Activated CD8-positive, alpha-beta memory T cell treated with anti-CD3 and anti-CD28 coated beads, Interleukin-2, amount 50 U/mL, for 48 hours (primary cell): Measurements from ENCODE around the gene EHMT2.
"Not testable (repeated sequence)": the region's sequence is repeated elsewhere in the genome, so short reads cannot be mapped to it uniquely, and the experiment has no call there.

Source experiments
- DNase-seq: peaks from one replicate; pipeline ENCODE4 v3.0.0-alpha.2; 2020

Gene EHMT2

GRCh38 chr6:31911826-31912585 is 14.5 kb upstream of the EHMT2 start:
- no peak for DNase-seq

DNA sequence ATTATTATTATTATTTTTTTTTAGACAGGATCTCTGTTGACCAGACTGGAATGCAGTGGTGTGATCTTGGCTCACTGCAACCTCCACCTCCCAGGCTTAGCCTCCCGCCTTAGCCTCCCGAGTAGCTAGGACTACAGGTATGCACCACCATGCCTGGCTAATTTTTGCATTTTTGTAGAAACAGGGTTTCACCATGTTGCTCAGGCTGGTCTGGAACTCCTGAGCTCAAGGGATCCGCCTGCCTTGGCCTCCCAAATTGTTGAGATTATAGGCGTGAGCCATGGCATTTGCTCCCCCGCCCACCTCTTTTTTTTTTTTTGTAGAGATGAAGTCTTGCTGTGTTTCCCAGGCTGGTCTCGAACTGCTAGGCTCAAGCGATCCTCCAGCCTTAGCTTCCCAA is 11.8 kb upstream of the EHMT2 start:
- not testable (repeated sequence) for DNase-seq

DNA sequence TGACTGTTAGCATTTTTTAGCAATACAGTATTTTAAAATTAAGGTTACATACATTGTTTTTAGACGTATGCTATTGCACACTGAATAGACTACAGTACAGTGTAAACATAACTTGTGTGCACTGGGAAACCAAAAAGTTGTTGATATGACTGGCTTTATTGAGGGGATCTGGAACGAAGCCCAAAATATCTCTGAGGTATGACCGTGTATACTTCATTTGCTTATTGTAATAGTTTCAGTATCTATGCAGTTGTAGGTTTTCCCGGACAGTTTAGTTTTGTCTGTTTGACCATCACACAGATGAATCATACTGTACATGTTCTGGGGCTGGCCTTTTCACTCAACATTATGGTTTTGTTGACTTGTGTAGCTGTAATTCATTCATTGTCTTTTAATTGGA is 11.3 kb upstream of the EHMT2 start:
- DNase-seq, result no peak

- DNase-seq, result not testable (repeated sequence)
Observed at GRCh38 chr6:31908255-31908654, 10.8 kb upstream of the EHMT2 start.

- DNase-seq, result no peak
Observed at GRCh38 chr6:31907158-31907813, 9.8 kb upstream of the EHMT2 start.

GRCh38 chr6:31906727-31907126 is 9.2 kb upstream of the EHMT2 start:
- DNase-seq, result not testable (repeated sequence)

DNA sequence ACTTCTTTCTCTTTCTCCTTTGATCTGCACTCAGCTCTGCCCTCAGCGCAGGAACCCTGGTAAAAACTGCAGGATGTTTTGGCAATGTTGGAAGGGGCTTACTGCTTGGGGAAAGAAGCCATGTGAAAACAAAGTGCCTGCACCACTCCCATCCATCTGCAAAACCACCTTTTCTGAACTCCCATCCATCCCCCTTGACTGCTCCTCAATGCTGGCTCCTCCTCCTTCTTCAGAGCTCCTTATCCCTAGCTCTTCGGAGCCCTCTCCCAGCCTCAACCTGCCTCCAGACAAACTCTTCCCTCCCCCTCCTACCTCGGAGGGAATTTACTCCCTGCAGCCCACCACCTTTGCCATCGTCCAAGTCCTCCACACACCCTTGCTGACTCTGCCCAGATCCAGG is 8.6 kb upstream of the EHMT2 start:
- DNase-seq, result no peak

DNA sequence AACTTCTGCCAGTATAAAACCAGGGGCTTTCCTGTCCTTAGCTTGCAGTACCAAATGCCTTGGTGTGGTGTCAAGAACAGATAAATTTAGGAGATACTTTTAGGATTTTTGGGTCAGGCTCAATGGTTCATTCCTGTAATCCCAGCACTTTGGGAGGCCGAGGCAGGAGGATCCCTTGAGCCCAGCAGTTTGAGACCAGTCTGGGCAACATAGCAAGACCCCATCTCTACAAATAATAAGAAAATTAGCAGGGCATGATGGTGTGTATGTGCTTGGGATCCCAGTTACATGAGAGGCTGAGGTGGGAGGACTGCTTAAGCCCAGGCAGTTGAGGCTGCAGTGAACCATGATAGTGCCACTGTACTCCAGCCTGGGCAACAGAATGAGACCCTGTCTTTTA is 7.5 kb upstream of the EHMT2 start:
- DNase-seq, result no peak

- DNase-seq, result no peak
Observed at GRCh38 chr6:31903957-31904356, 6.5 kb upstream of the EHMT2 start.

DNA sequence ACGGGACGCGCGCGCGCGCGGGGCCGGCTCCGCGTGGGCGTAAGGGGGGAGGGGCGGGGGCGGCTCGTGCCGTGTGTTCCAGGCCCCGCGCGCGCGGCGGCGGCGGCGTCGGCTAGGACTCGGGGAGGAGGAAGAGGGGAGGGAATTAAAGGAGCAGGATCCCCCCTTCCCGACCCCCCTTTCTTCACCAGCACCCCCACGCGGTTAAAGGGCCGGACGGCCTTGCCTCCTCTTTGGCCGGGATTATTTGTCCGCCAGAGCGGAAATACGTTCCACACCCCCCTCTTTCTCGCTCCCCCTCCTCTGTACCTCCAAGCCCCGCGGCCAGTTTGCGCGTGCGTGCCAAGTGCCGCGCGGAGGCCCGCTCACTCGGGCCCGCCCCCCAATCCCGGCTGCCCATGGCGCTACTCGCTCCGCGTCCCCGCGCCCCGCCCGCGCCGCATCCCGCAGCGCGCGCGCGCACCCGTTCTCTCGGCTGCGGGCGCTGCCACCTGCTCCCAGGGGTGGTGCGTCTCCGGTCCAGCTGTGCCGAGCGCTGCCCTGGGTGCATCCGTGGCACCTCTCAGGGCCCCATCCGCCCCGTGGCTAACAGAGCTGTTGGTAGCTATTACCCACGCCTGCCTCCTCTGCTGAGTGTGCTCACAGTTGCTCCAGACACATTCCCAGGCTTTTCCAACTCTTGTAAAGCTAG is 4.6 kb upstream of the EHMT2 start, which contains the start of gene ZBTB12:
ZBTB12 (minus strand) TSS at position 134 of the 691 bp plus-strand sequence. CDS start 781 bp downstream, outside the sequence.
- peak; percentile 90 for DNase-seq

DNA sequence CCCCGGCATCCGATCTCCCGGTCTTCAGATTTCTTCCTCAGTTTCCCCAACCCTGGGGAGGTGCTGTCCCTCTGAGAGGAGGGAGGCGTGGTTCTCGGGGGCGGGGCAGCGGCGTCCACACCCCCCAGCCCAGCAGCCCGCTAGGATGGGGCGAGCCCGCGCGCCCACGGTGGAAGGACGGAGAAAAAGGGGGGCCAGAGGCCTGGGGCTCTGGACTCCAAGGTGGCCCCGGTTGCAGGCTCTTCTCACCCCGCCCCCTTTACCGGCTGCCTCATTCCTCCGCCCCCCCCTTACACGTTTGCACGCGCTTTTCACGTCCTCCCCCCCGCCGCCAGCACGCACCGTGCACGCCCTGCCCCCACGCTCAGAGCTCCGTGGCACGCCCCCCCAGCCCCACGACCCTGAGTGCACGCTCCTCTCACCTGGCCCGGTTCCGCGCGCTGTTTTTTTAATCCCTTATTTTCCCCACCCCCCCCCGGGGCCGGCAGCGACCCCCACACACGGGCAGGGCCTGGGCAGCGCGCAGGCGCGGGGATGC is 4.0 kb upstream of the EHMT2 start:
- DNase-seq, result no peak

GRCh38 chr6:31900917-31901414 is 3.5 kb upstream of the EHMT2 start:
- DNase-seq, result no peak

DNA sequence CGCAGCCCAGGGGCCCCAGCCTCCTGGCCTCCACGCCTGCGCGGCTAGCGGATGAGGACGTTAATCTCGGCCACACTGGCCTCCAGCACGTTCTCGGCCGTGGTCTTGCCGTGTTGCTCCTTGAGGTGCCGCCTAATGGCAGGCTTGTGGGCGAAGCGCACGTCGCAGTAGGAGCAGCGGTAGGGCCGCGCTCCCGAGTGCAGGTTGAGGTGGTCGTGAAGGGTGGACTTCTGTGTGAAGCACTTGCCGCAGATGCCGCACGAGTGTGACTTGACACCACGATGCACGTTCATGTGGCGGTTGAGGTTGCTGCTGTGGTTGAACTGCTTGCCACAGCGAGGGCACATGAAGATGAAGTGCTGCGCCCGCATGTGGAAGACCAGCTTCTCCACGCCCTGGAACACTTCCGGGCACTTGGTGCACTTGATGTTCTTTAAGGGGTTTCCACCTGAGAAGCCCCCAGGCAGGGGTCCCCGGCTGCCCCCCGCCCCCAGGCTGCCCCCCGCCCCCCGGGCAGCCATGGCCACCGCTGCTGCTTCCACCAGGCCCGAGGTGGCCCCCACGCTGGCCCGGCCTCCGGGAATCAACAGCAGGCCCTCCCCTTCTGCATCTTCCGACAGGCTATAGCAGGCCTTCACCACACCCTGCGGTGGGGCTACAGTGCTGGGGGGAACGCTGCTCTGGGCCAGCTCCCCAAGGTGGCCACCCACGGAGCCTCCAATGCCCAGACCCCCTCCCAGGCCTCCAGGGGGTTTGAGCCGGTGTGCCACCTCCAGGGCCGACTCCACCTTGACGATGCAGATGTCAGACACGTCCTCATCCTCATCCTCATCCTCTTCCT is 2.6 kb upstream of the EHMT2 start:
- DNase-seq, result no peak

GRCh38 chr6:31899215-31899614 is 1.7 kb upstream of the EHMT2 start:
- no peak for DNase-seq

GRCh38 chr6:31898383-31899011 is 999 bp upstream of the EHMT2 start:
- DNase-seq, result no peak

DNA sequence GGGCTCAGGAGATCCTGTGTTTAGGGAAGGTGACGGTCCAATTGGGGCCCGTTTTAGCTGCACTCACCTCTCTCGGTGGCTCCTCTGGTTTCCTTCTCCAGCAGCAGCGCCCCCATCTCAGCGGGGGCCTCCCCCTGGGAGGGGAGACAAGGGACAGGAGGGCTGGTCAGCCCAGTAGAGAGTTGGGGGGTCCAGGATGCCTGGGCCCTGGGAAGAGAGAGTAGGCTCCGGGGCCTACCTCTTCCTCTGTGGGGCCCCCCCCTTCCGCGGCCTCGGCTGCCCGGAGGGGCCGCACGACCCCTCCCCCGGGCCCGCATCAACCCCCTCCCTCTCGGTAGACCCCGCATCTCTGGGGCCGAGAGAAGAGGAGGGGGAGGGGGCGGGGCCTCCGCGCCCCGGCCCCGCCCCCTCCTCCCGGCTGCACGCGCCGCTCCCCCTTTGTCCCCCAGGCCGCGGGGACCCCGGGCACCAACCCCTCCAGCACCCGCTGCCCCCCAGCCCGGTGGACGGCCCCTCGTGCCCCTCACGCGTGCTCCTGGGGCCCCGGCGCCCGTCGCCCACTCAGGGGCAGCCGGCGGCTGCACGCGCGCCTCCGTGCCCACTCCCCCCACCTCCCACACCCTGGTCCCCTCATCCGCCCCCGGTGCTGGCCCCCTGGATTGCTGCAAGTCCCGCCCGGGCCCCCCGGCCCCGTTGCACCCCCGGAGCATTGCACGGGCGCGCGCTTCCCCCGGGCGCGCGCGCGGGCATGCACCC is 464 bp downstream of the EHMT2 start:
- DNase-seq, result no peak

- DNase-seq, result no peak
Observed at GRCh38 chr6:31896493-31896855, 1.0 kb downstream of the EHMT2 start.

DNA sequence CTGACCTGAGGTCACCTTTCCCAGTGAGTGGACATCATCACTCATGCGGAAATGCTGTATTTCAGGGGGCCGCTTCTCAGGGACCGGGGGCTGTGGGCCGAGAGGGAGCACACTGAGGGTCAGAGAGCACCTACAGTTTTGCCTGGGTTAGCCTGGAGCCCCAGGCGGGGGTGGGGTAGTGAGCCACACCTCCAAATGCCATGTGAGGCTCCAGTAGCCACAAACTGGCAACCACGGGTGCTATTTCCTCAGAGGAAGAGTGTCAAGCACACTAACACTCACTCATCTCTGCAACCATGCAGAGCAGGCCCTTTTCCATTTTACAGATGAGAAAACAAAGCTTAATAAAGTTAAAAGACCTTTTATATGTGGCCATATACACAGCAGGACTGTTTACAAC is 4.7 kb downstream of the EHMT2 start:
- DNase-seq, result no peak

GRCh38 chr6:31889331-31889972 is 8.0 kb downstream of the EHMT2 start:
- no peak for DNase-seq
